ENCODE data around the gene RAD51B.
"Not testable (repeated sequence)": the region's sequence is repeated elsewhere in the genome, so short reads cannot be mapped to it uniquely, and the experiment has no call there.

Gene RAD51B

DNA sequence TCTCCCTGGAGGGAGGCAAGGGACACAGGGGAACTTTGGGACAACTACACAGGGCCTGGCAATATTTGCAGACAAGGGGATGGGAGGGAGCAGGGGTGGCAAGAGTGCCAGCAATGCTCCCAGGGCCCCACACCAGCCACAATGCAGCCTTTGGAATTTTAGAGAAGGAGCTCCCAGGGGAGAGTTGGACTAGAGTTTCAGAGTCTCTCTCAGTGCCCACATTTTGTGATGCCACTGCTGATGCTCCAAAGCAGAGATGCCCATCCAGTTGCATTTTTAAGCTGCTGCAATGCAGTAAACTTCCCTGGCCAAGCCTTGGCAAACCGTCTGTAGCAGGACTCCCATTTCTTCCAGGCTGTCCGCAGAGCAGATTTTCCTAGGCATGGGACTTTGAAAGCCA, 874.3 kb downstream of the RAD51B start:
- H3K4me3 ChIP-seq (ENCODE audit: low read length): no peak overlapping the region
- TF ChIP-seq ZNF274 (IDR thresholded peaks at IDR 0.05; ENCODE audit: low read depth, low read length): no peak

GRCh38 chr14:68694516-68695235, 875.1 kb downstream of the RAD51B start:
- H3K4me3 ChIP-seq (ENCODE audit: low read length): no peak overlapping the region
- TF ChIP-seq ZNF274 (IDR thresholded peaks at IDR 0.05; ENCODE audit: low read depth, low read length): no peak

- TF ChIP-seq ZNF274 (IDR thresholded peaks at IDR 0.05; ENCODE audit: low read depth, low read length): no peak
- no peak overlapping the region for H3K4me3 ChIP-seq (ENCODE audit: low read length)
Observed at GRCh38 chr14:68695326-68695768, 875.8 kb downstream of the RAD51B start.

- no peak for TF ChIP-seq ZNF274 (IDR thresholded peaks at IDR 0.05; ENCODE audit: low read depth, low read length)
- H3K4me3 ChIP-seq (ENCODE audit: low read length): no peak overlapping the region
Observed at GRCh38 chr14:68695856-68696255, 876.3 kb downstream of the RAD51B start.

GRCh38 chr14:68696266-68696665, 876.7 kb downstream of the RAD51B start:
- H3K4me3 ChIP-seq (ENCODE audit: low read length): no peak overlapping the region
- TF ChIP-seq ZNF274 (IDR thresholded peaks at IDR 0.05; ENCODE audit: low read depth, low read length): no peak

GRCh38 chr14:68696721-68697495, 877.3 kb downstream of the RAD51B start:
- H3K4me3 ChIP-seq (ENCODE audit: low read length): no peak overlapping the region
- no peak for TF ChIP-seq ZNF274 (IDR thresholded peaks at IDR 0.05; ENCODE audit: low read depth, low read length)

DNA sequence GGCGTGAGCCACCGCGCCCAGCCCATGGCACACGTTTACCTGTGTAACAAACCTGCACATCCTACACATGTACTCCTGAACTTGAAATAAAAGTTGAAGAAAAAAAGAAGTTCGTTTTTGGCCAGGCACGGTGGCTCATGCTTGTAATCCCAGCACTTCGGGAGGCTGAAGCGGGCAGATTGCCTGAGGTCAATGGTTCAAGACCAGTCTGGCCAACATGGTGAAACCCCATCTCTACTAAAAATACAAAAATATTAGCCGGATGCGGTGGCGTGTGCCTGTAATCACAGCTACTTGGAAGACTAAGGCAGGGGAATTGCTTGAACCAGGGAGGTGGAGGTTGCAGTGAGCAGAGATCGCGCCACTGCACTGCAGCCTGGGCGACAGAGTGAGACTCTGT, 879.2 kb downstream of the RAD51B start:
- not testable (repeated sequence) for H3K4me3 ChIP-seq (ENCODE audit: low read length)

- TF ChIP-seq ZNF274 (IDR thresholded peaks at IDR 0.05; ENCODE audit: low read depth, low read length): no peak
- no peak overlapping the region for H3K4me3 ChIP-seq (ENCODE audit: low read length)
Observed at GRCh38 chr14:68701001-68701741, 881.6 kb downstream of the RAD51B start.

DNA sequence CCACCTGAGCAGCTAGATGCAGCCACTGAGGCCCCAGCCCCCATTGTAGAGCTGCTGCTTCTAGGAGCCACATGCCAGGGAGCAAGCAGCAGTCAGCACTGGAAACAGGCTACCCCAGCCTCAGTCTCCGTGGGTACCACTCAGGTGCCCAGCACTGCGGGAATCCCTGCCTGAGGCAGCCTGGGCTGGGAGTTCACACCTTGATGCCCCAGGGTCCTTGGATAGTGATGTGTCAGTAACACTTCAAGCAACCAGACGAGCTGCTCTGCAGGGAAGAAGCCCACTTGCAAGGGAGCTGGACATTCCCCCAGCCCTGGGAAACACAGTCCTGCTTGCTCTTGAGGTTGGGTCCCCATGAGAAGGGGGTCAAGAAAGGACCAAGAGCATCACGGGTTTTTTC, 882.6 kb downstream of the RAD51B start:
- no peak for TF ChIP-seq ZNF274 (IDR thresholded peaks at IDR 0.05; ENCODE audit: low read depth, low read length)
- H3K4me3 ChIP-seq (ENCODE audit: low read length): no peak overlapping the region

- TF ChIP-seq ZNF274 (IDR thresholded peaks at IDR 0.05; ENCODE audit: low read depth, low read length): no peak
- H3K4me3 ChIP-seq (ENCODE audit: low read length): no peak overlapping the region
Observed at GRCh38 chr14:68702578-68702977, 883.0 kb downstream of the RAD51B start.

- no peak for TF ChIP-seq ZNF274 (IDR thresholded peaks at IDR 0.05; ENCODE audit: low read depth, low read length)
- H3K4me3 ChIP-seq (ENCODE audit: low read length): no peak overlapping the region
Observed at GRCh38 chr14:68703093-68703492, 883.5 kb downstream of the RAD51B start.

DNA sequence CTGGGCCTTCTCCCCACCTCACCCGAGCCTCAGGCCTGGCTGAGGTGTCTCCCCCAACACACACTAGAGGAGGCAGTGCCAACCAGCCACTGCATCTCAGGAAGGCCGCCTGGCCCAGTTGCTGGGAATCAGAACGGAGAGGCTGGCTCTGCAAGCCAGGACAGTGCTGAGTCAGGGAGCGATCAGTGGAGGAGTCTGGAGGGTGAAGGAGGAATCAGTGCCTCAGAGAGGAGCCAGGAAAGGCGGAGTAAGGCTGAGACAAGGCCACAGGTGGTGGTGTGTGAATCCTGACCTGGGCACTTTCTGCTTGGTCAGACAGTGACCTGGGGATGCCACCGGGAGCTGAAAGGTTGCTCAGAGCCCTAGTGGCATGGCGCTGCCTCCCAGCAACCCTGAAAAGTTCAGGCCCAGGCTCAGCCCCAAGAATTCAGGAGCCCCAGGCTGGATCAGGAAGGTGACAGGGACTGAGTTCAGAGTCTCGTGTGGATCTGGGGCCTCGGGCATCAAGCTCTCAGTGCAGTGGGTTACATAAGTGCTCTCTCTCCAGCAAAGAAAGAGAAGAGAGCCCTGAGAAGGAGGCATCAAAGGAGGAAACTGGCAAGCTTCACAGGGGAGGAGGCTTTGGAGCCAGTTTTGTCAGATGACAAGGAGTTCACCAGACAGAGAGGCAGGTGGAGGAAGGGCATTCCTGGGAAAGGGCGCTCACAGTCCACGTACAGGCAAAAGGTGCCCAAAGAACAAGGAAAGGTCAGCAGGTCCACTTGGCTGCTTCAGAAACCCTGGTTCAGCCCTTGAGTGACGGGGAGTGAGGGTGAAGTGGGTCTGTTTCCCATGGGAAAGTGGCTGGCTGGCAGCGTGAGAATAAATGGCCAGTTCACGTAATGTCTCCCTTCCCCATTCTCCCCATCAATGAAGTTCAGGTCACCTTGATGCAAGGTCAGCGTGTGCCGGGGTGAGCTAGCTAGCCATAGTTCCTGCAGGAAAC, 885.4 kb downstream of the RAD51B start:
- no peak for TF ChIP-seq ZNF274 (IDR thresholded peaks at IDR 0.05; ENCODE audit: low read depth, low read length)
- no peak overlapping the region for H3K4me3 ChIP-seq (ENCODE audit: low read length)

GRCh38 chr14:68705741-68706283, 886.2 kb downstream of the RAD51B start:
- TF ChIP-seq ZNF274 (IDR thresholded peaks at IDR 0.05; ENCODE audit: low read depth, low read length): no peak
- no peak overlapping the region for H3K4me3 ChIP-seq (ENCODE audit: low read length)
